Measurements from ENCODE around the gene SLC6A13.
"Not testable (repeated sequence)": the region's sequence is repeated elsewhere in the genome, so short reads cannot be mapped to it uniquely, and the experiment has no call there.

The SLC6A13 gene

GRCh38 chr12:195951-196350, 66.7 kb downstream of the SLC6A13 start:
- no peak for DNase-seq

GRCh38 chr12:195156-195555, 67.5 kb downstream of the SLC6A13 start:
- DNase-seq = no peak

GRCh38 chr12:194276-194675, 68.4 kb downstream of the SLC6A13 start:
- no peak for DNase-seq

GRCh38 chr12:193261-193660, 69.4 kb downstream of the SLC6A13 start:
- no peak for DNase-seq

GRCh38 chr12:191541-191940, 71.1 kb downstream of the SLC6A13 start:
- no peak for DNase-seq

- no peak for DNase-seq
Observed at GRCh38 chr12:190881-191280, 71.8 kb downstream of the SLC6A13 start.

- no peak for DNase-seq
Observed at GRCh38 chr12:189622-189962, 73.0 kb downstream of the SLC6A13 start.

GRCh38 chr12:188910-189621, 73.6 kb downstream of the SLC6A13 start:
- no peak for DNase-seq

- not testable (repeated sequence) for DNase-seq
Observed at GRCh38 chr12:187986-188909, 74.4 kb downstream of the SLC6A13 start.

- no peak for DNase-seq
Observed at GRCh38 chr12:186006-186625, 76.5 kb downstream of the SLC6A13 start.

- no peak for DNase-seq
Observed at GRCh38 chr12:185576-185955, 77.1 kb downstream of the SLC6A13 start.

GRCh38 chr12:184811-185575, 77.6 kb downstream of the SLC6A13 start:
- DNase-seq = no peak

GRCh38 chr12:182381-182892, 80.2 kb downstream of the SLC6A13 start:
- no peak for DNase-seq

GRCh38 chr12:181921-182320, 80.7 kb downstream of the SLC6A13 start:
- no peak for DNase-seq

GRCh38 chr12:180445-180844, 82.2 kb downstream of the SLC6A13 start:
- DNase-seq = no peak

- no peak for DNase-seq
Observed at GRCh38 chr12:179885-180284, 82.8 kb downstream of the SLC6A13 start.

- no peak for DNase-seq
Observed at GRCh38 chr12:179131-179884, 83.3 kb downstream of the SLC6A13 start.

GRCh38 chr12:178829-179109, 83.9 kb downstream of the SLC6A13 start:
- no peak for DNase-seq

GRCh38 chr12:177980-178828, 84.4 kb downstream of the SLC6A13 start:
- DNase-seq = no peak

- no peak for DNase-seq
Observed at GRCh38 chr12:177336-177979, 85.2 kb downstream of the SLC6A13 start.

All from activated effector memory CD4-positive, alpha-beta T cell treated with Interleukin-2 at 50 U/mL for 16 hours (primary cell).